Stimulated activated CD8-positive, alpha-beta memory T cell treated with anti-CD3 and anti-CD28 coated beads, Interleukin-12 subunit alpha, Interleukin-12 subunit beta, amount 100 ng/mL, for 1 hour (primary cell): Measurements from ENCODE around the gene TBC1D22A.

ENCODE experiments used
- DNase-seq: peaks from one replicate; pipeline ENCODE4 v3.0.0-alpha.2; 2020; ENCODE audit warnings: low read depth

Gene TBC1D22A

GRCh38 chr22:46835693-46836092, 73.2 kb downstream of the TBC1D22A start:
- no peak for DNase-seq

GRCh38 chr22:46841522-46841921, 79.1 kb downstream of the TBC1D22A start:
- no peak for DNase-seq

GRCh38 chr22:46842606-46843005, 80.2 kb downstream of the TBC1D22A start:
- DNase-seq: no peak

DNA sequence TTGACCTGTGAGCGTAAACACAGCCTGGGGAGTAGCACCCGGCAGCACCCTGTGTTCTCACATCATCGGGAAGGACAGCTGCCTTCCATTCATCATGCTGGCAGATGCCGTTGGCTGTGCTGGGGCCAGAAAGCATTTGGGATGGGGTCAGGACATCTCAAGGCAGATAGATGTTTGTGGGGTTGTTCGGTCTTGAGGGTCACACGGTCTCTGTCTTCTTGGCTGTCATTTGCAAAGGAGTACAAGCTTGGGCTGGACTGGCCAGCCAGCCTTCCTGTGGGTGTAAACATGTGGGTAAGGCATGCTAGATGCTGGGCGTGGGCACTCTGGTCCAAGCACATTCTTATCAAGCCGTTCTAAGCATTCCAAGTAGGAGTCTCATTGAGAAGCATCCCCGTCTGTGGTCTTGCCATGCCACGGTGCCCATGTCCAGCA, 81.4 kb downstream of the TBC1D22A start:
- DNase-seq: no peak

GRCh38 chr22:46844606-46845210, 82.3 kb downstream of the TBC1D22A start:
- DNase-seq: no peak

DNA sequence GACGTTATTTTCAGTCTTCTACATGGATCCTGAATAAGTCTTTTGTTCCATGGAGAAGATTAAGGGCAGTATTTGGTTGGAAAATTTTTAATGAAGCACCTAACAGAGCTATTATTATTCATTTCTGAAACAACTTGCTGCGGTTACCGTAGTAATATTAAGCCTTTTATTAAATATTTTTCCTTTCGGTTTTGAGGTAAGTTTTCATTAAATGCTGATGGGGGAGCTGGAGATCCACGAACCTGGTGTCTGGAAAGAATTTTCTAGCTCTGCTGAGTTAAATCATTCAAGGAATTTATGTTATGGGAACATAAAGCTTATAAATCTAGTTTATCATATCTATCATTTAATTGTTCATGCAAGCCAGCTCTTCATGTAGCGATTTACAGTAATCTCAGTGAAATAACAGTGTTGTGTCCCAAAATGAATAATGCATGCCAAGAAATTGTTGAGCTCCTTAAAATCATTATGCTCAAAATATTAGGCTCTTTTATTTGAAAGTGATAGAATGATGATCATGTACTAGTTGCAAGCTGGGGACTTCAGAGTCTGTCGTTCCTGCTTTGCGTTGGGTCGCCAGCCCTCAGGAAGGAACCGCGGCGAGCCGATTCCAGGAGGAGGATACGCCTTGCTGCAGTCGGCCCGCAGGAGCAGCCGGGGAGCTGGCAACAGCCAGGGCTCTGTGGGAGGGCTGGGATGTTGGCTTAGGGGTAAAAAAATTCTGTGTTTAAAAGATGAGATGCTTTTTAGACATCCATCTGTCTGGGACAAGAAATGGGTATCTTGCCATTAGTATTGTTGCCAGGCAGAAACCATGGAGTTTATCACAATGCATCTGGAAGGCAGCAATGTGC, 83.1 kb downstream of the TBC1D22A start:
- DNase-seq: no peak

GRCh38 chr22:46846150-46846831, 83.8 kb downstream of the TBC1D22A start:
- no peak for DNase-seq

DNA sequence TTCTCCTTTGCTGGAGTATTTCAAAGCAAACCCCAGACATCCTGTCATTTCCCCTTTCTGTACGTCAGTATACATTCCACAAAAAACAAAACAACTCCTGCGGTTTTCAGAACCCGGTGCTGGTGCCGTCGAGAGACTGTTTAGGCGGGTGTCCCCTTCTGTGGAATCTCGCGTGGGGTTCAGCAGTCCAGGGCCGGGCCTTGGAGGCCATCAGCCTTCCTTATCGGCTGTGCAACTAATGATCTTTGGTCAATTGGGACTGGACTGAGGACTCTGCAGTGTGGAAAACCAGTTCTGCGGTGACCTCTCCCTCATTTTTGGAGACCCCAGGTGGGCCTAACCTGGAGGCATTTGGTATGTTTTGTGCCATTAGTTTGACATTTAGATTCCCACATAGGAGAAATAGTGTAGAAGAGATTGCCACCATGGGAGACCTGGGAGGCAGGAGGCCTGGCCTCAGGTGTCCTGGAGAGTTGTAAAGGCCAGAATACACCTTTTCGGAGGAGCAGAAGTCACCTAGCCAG, 84.4 kb downstream of the TBC1D22A start:
- DNase-seq: no peak

GRCh38 chr22:46848197-46848596, 85.7 kb downstream of the TBC1D22A start:
- DNase-seq: no peak

DNA sequence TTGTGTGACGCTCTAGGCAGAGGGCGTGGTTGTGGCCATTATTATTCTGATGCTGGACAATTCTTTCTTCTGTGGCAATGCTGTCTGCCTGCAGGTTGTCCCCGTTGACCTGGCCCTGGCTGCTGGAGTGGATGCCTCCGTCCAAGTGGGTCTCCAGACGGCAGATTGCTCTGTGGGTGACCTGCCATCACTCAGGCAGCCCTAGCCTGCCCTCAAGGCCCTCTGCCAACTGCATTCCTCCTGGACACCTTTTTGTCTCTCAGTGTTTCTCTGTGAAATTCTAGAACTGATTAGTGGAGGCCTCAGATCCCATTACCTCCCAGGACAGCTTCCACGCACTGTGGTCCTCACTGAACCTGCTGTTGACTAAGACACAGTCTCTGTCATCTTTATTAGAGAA, 86.7 kb downstream of the TBC1D22A start:
- no peak for DNase-seq

GRCh38 chr22:46849951-46850350, 87.5 kb downstream of the TBC1D22A start:
- DNase-seq: no peak

- no peak for DNase-seq
Measured at GRCh38 chr22:46851311-46851710, 88.9 kb downstream of the TBC1D22A start.

DNA sequence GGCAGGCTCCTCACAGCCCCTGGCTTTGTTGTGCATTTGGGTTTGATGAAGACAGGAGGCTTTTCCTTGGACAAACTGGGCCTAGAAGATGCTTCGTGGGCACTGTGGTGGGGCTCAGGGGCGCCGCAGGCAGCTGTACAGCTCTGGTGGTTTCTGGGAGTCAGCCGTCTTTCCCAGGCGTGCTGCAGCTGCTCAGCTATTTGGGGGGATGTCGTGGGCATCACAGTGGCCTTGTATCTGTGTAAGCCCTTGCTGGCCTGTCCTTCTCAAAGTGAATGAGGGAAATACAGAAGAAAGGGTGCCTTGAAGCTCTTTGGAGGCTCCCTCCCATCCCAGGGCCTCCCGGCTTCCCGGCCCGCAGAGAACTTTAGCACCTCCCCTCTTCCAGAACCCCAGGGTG, 89.5 kb downstream of the TBC1D22A start:
- DNase-seq: no peak

DNA sequence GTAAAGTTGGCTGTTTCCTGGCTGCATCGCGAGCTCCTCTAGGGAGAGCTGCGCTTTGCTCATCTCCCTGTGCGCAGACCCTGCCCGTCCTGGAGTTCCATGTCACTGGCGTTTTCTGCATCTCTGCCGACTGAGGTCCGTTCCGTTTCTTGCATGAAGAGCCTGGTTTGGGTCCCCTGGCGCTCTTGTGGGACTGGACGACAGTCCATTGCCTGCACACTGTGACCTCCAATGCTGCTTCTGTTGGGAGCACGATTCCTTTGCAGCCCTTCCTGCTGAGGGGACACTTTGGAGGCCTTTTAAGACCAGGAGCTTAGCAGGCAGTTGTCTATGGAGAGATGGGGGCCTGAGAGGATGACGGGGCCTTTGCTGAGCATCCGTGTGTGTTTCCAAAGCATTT, 90.3 kb downstream of the TBC1D22A start:
- DNase-seq: no peak

- no peak for DNase-seq
Measured at GRCh38 chr22:46853191-46853590, 90.7 kb downstream of the TBC1D22A start.

DNA sequence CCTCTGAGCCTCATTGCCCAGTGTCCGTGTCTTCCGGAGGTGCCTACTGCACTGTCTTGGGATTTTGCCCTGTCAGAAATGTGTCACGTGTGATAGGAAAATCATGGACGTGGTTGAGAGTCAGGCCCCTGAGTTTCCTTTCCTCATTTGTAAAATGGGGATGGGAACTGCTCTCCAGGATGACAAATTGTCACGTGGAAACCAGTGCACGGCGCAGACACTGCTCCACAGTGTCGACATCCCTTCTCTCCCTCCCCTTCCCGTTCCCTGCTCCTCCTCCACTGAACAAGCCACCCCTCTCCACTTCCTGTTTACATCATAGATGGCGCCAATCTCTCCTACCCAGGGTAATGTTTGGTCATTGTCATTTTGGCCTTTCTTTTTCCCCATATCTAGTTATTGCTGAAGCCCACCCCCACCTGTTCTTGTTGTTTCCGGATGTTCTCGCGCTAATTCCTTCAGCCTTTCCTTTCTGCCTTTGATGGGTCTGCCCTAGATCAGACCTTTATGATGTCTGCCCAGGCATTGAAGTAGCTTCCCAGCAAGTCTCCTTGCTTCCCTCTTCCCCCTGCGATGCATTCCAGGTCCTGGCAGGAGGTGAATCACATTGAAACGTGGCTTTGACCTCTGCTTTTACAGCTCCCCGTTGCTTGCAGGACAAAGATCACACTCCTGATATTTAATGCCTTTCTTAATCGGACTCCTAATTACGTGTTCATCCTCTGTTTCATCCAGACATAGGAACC, 91.8 kb downstream of the TBC1D22A start:
- no peak for DNase-seq

DNA sequence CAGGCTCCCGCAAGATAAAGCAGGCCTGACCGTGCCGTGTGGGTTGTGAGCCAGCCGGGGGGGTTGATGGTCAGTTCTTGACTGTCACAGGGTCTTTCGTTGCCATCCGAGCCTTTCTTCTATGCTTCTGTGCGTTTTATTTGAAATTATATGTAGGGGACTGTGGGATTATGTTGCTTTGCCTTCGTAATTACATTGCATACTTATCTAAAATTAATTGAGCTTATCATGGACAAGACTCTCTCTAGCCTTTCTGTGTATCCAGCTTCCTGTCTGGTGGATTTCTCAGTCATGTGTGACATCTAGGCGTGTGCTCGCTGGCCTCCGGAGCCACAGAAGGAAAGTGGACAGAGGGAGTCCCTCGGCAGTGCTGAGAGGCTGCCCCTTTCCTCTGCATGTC, 93.2 kb downstream of the TBC1D22A start:
- DNase-seq: no peak

DNA sequence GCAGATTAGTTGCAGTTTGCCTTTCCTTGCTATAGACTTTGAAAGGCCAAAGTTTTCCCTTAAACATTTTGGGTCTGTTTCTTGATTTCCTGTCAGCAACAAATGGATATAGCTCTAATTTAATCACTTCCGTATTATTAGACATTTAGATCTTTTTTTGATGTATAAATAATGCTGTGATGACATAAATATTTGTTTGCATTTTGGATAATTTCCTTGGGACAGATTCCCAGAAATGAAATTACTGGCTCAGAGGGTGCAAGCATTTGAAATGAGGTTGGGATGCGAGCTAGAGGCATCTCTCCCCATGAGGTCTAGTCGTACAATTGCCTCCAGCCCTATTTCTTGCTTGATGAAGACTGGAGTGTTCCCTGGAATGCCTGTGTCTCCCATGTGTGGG, 94.2 kb downstream of the TBC1D22A start:
- no peak for DNase-seq

GRCh38 chr22:46857142-46857884, 94.9 kb downstream of the TBC1D22A start:
- DNase-seq: no peak

GRCh38 chr22:46857885-46858143, 95.4 kb downstream of the TBC1D22A start:
- DNase-seq: no peak

- no peak for DNase-seq
Measured at GRCh38 chr22:46858181-46858771, 95.8 kb downstream of the TBC1D22A start.
